Pons (tissue), 1 donor: Measurements from ENCODE around the gene PLA2G3.
"Not testable (repeated sequence)": the region's sequence is repeated elsewhere in the genome, so short reads cannot be mapped to it uniquely, and the experiment has no call there.

Source experiments
- DNase-seq: peaks from one replicate; pipeline ENCODE4 v3.0.0-alpha.2; 2016; ENCODE audit warnings: low spot score

The PLA2G3 gene

DNA sequence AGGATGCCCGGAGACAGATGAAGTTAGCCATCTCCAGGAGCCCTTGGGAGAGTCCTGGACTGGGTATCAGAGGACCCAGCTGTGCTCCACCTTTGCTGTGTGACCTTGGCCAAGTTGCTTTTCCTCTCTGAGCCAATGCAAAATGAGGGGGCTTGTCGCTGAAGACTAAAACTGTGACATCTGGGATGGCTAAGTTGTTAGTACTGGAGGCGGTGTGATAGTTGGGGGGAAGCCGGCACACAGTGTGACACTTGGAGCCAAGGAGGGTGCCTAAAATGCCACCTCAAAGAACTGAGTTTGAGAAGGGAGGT lies 17.1 kb downstream of the PLA2G3 start:
- DNase-seq = no peak

DNA sequence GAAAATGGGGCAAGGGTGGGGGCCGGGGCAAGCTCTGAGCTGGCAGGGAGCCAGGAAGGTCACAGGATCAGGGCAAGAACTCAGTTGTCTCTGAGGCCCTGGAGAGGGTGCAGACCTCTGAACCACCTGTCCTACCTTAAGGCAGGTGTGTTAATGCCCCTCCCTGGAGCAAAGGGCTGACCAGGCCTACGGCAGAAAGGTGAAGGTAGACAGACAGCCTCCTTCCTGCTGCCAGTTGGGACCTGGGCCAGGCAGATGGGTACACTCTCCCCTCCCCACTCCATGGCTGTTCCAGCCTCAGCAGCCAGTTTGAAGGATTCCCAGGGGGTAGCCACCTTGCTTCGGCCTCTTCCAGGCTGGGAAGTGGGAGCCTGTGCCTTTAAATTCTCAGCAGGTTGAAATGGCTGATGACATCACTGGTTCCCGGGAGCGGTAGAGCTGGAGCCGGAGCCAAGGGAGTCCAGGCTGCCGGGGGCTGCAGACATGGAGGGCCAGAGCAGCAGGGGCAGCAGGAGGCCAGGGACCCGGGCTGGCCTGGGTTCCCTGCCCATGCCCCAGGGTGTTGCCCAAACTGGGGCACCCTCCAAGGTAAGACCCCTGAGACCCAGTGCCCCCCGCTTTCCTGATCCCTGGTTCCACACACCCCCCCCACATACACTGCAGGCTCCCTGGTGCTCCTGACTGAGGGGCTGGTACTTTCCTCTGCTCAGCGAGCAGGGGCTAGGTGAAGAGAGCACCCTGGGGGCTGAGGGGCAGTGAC lies 17.6 kb downstream of the PLA2G3 start, which contains the start of gene INPP5J:
Gene INPP5J, plus strand, starts transcription at position 435 of the 760 bp plus-strand sequence. Its CDS starts 49 bp downstream, at position 484.
- peak; percentile 29 for DNase-seq

DNA sequence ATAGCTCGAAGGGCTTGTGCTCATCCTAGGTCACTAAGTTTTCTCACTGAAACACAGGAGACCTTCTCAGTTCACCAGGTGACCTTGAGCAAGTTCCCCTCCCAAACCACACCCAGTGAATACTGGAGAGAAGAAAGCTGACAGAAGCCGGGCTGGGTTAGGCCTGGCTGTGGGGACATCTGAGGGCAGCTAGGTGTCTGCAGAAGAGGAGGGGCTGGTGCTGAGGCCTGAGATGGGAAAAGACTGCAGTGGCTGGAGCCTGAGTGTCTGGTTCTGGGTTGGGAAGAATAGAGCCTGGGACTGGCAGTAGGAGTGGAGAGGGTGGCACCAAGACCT lies 18.1 kb downstream of the PLA2G3 start:
- DNase-seq = no peak

DNA sequence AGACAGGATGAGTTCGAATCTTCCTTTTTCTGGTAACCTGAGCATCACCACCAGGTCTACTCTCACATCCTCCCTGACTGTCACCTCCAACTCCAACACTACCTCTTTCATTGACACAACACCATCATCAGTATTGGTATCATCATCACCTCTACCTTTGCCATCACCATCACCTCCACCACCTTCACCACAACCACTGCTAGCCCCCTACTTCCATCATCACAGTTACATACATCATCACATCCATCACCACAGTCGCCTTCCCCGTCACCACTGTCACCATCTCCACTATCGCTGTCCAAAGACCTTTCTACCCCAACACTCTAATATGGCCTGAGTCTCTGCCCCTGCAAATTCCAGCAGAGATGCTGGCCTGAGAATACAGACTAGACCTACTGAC lies 18.9 kb downstream of the PLA2G3 start:
- DNase-seq = no peak

DNA sequence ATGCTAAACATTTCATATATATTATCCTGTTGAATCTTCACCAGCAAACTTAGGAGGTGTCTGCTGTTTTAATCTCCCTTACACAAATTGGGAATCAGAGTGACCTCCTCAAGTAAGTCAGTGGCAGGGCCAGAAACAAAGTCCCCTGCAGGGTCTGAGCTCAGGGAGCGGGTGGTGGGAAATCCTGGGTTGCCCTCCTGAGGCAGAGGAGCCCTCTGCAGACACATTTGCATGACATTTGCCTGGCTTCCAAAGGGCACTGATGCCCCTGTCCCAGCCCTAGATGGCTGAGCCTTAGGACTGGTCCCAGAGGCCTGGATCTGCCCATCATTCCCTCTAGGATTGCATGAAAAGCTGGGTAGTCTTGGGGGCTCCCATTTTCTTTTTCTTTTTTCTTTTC lies 19.7 kb downstream of the PLA2G3 start:
- no peak for DNase-seq

DNA sequence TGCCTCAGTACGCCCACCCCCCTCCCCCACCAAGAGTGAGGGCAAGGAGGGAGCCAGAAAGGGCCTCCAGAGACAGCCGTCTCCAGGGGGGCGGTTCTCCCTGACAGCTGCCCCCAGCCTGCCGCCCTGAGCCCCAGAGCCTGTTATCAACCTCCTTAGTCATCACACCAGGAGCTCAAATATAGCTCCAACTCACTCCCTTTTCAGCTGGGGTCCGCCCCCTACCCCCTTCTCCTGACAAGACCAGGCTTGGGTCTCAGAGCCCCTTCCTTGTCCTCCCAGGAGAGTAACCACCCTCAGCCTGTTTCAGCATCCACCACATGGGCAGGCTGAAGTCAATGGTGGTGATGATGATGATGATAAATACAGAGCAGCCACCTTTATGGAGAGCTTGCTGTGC lies 20.1 kb downstream of the PLA2G3 start:
- DNase-seq = no peak

DNA sequence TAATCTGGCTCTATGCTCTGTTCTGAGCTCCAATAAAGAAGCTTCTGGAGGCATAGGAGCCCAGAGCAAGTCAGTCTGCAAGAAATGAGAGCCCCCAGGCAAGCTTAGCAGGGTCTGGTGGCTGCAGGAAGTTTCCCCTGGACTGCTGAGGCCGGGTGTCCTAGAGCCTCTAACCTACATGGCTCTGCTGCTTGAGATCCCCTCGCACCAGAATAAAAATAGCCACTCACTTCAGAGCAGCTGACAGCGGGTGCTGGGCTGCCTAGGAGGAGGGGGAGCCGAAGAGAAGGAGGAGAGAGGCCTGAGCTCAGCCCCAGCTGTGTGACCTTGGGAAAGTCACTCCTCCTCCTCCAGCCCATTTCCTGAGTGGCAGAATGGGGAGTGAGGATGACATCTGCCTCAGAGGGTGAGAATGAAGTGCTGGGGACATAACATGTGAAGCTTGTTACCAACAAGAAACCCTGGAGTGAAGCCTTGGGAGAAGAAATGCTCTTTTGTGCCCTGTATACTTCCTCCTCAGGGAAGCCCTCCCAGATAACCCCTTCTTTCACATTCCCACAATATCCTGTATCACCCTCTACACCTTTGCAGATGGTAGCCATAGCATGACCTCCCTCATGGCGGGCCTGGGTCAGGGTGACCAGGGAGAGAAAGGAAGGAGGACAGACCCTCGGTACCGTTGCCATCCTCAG lies 21.1 kb downstream of the PLA2G3 start:
- DNase-seq = no peak

DNA sequence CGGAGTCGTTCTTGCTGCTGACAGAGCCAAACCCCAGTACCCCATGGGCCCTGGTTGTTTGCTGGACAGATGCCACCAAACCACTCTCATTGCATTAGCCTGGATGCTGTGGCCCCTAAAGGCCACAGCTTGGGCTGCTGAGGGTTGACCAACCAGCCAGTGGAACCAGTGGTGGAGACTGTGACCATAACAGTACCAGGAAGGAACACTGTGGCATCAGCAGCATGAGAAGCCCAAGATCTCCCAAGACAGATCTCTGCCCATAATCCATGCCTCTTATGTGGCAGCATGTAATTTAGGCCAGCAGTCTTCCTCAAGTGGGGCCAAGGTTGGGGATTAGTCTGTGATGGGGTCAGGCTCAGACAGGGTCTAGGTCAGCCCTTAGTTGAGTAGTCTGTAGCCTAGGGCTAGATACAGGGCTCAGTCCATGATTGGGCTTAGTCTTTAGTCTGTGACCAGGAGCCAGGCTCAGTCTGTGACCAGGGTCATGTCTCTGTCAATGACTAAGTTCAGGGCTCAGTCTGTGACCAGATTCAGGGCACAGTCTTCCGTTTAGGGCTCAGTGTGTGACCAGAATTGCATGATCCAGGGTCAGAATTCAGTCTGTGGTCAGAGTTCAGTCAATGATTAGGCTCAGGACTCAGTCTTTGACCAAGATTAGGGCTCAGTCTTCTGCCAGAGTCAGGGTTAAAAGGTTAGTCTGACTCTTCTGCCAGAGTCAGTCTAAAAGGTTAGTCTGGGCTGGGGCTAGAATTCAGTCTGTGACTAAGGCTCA lies 22.1 kb downstream of the PLA2G3 start:
- no peak for DNase-seq

DNA sequence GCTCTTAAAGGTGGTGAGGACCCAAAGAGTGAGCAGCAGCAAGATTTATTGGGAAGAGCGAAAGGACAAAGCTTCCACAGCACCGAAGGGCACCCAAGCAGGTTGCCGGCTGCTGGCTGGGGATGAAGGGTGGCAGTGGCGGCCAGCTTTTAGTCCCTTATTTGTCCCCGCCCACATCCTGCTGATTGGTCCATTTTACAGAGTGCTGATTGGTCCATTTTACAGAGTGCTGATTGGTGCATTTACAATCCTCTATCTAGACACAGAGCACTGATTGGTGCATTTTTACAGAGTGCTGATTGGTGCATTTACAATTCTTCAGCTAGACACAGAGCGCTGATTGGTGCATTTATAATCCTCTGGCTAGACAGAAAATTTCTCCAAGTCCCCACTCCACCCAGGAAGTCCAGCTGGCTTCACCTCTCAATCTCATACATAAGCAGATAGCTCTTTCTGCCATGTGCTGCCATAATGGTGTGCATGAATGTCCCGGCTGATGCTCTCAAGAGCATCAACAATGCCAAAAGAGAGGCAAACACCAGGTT lies 27.7 kb downstream of the PLA2G3 start:
- DNase-seq = not testable (repeated sequence)

DNA sequence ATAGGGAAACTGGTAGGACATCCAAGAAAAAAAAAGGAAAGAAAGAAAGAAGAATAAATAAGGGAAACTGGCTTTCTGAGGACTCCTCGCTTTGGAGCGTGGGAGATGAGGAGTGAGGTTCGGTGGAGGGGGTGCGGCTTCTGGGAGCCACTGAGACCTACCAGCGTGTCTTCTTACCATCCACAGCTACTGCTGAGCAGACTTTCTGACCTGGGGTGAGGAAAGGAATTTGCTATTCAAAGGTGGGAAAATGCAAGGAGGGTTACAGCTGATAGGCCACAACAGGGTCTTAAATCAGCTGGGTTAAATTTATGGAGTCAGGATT lies 32.5 kb downstream of the PLA2G3 start:
- DNase-seq = no peak

DNA sequence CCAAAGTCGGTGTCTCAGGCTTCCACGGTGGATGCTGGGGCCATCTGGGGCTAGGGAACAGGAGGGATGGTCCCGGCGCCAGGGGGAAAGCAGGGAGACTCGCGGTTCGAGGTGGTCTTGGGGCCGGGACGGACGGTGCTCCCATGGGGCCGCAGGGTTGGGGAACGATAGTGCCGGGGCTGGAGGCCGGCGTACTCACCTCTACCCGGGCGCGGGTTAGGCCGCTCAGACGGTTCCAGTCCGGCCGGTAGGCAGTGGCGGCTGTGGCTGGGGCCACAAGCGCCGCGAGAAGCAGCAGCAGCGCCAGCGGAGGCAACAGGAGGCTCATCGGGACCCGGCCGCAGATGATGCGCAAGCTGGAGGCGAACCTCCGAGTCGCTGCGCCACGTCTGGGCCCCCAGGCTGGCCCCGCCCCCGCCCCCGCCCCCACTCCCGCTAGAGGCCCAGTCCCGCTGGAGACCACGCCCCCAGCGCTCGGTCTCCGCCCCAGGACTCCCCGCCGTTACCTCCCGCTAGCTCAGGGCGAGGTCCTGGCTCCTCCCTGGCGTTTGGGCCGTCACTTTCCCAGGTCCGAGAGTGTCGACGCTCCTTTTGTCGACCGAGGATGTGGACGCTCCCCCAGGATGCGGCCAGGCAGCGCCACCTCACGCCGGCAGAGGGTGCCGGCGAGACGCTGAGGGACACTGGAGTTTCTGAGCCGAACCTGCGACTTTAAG lies 33.0 kb downstream of the PLA2G3 start, which contains the start of gene SELENOM:
Gene SELENOM, minus strand, starts transcription at position 391 of the 716 bp plus-strand sequence. Its CDS starts 63 bp downstream, at position 328.
- DNase-seq = peak; percentile 94

DNA sequence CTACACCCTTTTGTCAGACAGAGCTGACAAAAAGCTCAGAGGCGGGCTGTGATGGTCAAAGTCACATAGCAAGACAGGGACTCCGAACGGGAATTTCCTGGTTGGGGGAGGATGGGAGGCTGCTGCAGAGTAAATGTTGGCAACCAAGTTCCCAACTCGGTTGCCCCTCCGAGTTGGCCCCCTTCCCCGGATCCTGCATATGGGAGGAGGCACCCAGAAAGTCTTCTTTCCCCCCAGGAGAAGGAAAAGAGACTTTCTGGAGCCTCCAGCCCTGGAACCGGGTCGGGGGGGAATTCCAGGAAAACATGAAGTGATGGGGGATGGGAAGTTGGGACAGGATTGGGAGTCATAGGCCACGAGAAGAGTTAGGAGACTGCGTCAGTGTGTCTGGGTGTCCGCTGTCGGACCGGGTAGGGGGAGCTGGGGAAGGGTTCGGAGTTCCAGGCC lies 33.6 kb downstream of the PLA2G3 start:
- no peak for DNase-seq

DNA sequence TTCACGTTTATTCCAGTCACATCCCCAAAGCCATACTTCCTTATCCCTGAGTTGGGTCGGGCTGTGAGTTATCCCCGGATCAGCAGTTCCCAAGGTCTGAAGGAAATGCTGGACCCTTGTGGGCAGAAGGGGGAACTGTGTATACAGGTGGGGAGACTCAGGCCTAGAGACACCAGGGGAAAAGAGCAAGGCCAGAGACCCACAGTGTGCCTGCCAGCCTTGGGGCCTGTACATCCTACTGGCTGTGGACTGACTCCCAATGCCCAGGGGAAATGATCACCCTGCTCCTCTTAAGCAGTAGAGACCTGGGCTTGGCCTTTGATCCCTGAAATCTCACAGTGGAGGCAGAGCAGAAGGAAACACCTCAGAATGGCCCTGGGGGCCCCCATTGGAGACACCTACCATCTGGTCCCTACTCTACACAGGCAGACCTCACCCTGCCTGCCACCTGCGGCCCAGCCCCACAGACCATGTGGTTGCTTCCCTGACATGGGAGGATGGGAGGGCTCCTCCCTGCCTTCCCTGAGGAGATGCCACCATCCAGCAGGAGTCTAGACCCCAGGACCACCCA lies 34.2 kb downstream of the PLA2G3 start:
- DNase-seq = no peak

DNA sequence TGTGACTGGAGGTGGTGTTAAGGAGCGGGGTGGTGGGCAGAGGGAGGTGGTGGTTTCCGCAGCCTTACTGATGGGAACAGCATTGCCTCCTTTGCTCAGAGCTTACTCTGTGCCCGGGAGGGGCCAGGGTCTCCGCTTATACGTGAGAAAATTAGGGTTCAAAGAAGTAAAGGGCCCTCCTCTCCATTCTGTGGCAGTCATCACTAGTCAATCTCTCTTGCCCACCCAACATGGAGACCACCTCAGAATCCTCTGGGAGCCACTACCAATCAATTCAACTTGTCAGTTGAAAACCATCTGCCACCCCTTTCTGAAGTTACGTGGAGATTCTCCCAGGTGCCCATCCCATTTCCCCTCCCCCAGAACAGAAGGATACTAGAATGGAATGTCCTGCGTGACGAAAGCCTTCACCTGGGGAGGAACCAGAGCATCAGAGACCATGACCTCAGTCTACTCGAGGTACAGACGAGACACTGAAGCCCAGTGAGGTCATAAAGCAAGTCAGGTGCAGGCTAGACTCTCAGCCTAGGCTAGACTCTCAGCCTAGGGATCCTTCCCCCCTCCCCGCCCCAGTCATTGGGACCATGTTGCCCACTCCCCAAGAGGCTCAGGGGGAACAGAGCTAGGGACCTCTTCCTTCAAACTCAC lies 34.9 kb downstream of the PLA2G3 start:
- no peak for DNase-seq

DNA sequence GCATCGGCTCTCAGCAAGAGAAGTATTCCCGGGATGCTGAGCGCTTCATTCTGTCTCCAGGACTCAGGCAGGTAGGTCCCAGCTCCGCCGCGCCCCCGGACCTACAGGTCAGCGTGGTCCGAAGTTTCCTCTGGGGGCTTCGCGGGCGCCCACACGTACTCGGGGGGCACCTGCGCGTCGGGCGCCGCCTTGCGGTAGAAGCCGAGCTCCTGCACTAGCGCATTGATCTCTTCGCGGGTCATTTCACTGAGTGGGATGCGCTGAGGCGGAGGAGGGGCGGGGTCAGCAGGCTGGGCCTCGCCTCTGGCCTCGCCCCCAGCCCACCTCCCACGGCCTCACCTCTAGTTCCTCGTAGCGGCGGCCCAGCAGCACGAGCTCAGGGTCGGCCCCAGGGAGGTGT lies 35.4 kb downstream of the PLA2G3 start:
- no peak for DNase-seq

DNA sequence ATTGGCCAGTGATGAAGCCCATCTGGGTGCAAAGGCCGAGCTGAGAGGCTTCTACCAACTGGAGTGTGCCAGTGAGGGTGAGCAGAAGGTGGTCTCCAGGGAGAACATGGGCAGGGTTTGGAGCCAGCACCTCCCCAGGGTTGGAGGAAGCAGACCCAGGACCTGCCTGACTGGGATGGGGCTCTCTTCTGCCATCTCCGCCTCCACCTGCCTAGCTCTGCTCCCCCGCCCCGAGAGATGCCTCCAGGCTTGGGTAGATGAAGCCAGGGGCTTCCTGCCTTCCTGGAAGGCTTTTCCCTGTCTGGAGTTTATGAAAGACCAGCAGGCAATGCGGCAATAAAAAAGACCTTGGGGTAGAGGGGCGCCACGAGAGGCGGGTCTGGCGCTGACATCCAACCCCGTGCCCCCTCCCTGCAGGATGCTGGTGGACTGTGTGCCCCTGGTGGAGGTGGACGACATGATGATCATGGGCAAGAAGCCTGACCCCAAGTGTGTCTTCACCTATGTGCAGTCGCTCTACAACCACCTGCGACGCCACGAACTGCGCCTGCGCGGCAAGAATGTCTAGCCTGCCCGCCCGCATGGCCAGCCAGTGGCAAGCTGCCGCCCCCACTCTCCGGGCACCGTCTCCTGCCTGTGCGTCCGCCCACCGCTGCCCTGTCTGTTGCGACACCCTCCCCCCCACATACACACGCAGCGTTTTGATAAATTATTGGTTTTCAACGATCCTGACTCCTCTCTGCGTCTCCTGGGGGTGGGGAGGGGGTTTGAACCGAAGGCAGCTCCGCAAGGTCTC lies 36.2 kb downstream of the PLA2G3 start:
- DNase-seq = no peak

DNA sequence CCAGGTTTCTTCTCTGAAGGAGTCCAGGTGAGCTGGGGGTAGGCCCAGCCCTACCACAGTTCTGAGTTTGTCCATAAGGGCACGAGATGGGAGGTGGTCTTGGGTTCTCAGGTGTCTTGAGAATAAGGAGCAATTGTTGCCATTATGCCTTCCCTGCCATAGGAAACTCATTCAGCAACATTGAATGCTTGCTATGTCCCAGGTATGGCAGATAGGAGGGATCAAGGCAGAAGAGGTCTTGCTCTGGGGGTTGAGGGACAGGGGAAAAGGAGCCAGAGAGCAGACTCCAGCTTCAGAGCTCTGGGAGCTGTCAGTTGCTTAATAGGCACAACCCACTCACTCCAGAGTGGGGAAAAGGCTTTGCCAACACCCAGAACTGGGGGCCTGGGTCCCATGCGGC lies 37.2 kb downstream of the PLA2G3 start:
- DNase-seq = no peak

DNA sequence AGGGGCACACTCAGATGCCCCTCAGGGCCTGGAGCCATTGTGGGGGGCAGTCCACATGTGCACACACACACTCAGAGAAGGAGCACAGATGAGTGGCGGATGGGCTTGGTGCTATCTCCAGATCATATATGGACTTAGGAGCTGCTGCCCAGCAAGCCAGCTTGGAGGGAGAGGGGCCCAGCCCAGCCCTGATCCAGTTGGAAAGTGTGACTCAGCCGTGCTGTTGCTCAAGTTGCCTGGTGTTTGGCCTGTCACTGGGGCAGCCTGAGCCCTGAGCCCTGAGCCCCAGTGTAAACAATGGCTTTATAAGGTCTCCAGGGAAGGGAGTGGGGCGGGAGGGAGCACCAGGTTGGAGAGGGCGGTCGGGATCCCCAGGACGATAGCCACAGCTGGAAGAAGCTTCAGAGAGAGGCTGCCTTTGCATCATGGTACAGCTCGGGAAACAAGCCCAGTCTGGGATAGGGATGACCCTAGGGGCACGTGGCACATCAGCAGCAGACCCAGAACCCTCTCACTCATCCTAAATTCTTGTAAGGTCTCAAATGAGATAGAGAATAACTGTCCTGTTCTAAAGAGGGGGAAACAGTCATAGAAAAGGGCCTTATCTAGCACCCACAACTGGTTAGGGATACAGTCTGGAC lies 37.7 kb downstream of the PLA2G3 start:
- DNase-seq = no peak

DNA sequence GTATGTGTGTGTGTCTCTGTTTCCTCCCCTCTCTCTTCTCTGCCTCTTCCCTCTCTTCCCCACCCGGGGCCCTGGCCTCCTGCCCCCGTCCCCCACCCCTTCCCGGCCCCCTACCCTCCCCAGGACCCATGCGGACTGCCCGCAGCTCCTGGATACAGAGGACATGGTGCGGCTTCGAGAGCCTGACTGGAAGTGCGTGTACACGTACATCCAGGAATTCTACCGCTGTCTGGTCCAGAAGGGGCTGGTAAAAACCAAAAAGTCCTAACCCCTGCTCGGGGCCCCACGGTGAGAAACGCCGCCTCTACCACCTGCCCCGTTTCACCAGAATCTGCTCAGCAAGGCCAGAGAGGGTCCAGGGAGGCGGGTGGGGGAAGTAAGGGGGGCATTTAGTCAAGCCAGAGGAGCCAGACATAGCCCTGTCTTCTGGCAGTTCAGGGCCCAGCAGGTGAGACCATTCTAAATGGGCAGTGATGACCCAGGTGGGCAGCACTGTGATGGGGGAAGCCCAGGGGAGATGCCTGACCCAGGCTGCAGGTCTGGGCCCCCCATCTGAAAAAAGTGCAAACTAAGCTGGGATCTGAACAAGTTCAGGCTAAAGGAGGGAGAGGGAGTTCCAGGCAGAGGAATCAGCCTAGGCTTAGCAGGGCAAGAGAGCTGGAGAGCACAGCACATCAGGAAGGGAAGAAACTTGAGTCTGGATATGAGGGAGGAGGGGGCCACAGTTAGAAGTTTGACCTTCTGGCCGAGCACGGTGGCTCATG lies 39.4 kb downstream of the PLA2G3 start:
- DNase-seq = no peak
